ENCODE measurements around the gene SLC2A10.

GRCh38 chr20:46683939-46684750, 25.3 kb upstream of the SLC2A10 start:
- TF ChIP-seq CTCF (IDR thresholded peaks at IDR 0.05) (no peak), POLR2A (IDR thresholded peaks at IDR 0.05) (no peak)

Measured in esophagus squamous epithelium (tissue), 4 donors.